ENCODE measurements around the gene FRY.
"Not testable (repeated sequence)": the region's sequence is repeated elsewhere in the genome, so short reads cannot be mapped to it uniquely, and the experiment has no call there.

FRY gene

GRCh38 chr13:32041429-32041828 is 9.9 kb downstream of the FRY start:
- DNase-seq (ENCODE audit: low spot score): no peak

DNA sequence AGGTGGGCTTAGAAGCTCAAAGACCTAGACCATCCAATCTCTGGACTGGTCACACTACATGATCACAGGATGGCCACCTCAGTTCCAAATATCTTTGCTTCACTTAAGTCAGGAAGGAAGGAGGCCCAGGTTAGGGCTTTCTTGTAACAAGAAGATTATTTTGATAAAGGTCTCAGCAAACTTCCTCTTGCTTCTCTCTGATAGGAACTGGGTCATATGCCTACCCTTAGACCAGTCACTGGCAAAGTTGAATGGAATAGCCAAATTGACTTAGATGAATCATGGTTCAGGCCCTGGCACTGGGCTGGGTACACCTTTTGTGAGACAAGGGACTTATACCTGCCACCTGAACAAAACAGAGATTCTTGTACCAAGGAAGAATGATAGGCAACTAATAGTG is 11.0 kb downstream of the FRY start:
- DNase-seq (ENCODE audit: low spot score): no peak

DNA sequence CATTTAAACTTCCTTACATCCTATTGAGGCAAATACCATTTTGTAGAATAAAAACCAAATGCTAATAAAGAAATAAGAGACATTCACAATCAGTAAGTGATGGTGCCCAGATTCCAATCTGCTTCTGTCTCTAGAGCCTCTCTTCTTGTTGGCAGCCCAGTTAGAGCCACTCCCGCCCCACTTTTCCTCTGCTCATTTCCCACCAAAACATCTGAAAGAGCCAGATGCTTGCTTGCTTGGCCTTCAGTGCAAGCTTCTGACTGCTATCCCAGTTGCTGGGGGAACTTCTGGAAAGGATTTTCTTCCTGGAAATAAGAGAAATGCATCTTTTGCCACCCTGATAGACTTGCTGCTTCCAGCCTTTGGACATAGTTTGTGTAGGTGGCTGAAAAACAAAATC is 12.9 kb downstream of the FRY start:
- no peak for DNase-seq (ENCODE audit: low spot score)

DNA sequence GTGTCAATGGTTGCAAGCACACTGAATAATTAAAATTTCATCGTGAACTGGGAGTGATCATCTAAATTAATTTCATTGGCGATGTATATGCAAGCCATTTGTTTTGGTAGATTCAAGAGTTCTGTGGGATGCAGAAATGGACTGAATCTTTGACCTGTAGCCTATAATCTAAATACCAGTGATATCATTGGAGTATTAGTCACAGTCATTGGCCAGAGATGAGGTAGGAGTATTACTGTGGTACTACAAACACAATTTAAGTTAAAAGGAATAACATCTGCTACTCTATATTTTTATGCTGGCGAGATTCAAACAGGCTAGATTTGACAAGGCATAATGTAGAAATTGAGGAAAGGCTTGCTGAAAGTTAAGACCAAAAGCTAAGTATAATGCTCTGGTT is 14.0 kb downstream of the FRY start:
- DNase-seq (ENCODE audit: low spot score): no peak

- DNase-seq (ENCODE audit: low spot score): no peak
Measured at GRCh38 chr13:32045982-32046785, 14.6 kb downstream of the FRY start.

- no peak for DNase-seq (ENCODE audit: low spot score)
Measured at GRCh38 chr13:32047088-32047487, 15.5 kb downstream of the FRY start.

GRCh38 chr13:32047793-32048192 is 16.2 kb downstream of the FRY start:
- no peak for DNase-seq (ENCODE audit: low spot score)

DNA sequence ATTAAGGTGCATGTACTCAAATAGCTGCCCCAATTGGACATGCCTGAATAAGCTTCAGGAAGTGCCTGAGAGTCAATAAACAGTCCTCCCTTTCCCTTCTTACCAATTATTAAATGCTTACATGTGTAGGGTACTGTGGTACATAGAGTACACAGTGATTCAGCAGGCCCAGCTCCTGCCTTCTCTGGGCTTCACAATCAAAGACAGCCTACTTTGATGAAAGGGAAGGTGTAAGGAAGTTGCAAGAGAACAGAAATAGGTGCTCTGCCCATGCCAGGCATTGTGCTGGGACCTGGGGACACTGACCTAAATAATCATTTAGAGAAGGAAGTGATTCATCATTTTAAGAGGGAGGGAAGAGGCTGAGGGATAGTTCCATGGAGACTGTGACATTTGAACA is 17.2 kb downstream of the FRY start:
- no peak for DNase-seq (ENCODE audit: low spot score)

GRCh38 chr13:32051156-32051555 is 19.6 kb downstream of the FRY start:
- DNase-seq (ENCODE audit: low spot score): no peak

DNA sequence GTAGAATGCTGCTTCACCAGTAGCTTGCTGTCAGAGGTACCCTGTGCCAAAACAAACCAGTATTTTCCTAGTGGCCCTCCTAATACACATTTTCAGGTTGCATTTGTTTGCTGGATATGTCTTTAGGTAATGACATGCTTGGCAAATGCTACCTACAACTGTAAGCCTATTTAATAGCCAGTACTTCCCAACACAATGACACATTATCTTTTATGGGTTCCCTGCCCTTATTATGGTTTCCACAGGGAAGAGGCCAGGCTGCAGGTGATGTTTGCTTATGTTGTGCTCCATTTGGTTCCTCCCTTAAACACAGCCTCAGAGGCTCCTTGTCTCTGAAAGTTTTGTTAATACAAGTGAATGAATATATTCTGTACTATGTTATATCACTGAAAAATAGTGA is 24.7 kb downstream of the FRY start:
- no peak for DNase-seq (ENCODE audit: low spot score)

- DNase-seq (ENCODE audit: low spot score): not testable (repeated sequence)
Measured at GRCh38 chr13:32057325-32057724, 25.8 kb downstream of the FRY start.

GRCh38 chr13:32059511-32059984 is 28.0 kb downstream of the FRY start:
- no peak for DNase-seq (ENCODE audit: low spot score)

- no peak for DNase-seq (ENCODE audit: low spot score)
Measured at GRCh38 chr13:32060401-32060878, 28.9 kb downstream of the FRY start.

DNA sequence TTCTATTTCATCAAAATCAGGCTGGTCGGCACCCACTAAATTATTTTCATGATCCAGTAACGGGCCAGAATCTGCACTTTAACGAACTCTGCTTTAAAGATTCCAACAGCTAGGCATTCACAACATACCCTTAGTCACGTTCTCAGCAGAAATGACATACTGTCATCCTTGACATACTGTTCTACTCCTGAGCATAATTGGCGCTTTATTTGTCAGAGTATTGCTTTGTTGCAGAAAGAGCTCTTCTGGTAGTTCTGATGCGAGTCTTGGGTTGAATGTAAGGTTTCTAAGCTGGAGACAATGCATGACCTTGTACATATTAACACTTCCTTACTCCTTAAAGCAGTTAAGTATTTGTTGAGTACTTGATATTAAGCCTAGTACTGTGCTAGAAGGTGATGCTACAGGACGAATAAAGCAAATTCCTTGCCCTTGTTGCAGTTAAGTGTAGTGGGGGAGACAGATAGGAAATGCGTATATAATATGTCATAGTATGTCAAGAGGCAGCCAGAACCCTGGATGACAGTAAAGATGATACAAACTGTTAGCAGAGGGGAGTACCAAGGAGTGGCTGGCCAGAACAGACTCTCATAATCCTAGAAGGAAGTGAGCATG is 32.2 kb downstream of the FRY start:
- DNase-seq (ENCODE audit: low spot score): no peak

GRCh38 chr13:32067149-32067961 is 35.8 kb downstream of the FRY start:
- no peak for DNase-seq (ENCODE audit: low spot score)

GRCh38 chr13:32068255-32068654 is 36.7 kb downstream of the FRY start:
- DNase-seq (ENCODE audit: low spot score): no peak

DNA sequence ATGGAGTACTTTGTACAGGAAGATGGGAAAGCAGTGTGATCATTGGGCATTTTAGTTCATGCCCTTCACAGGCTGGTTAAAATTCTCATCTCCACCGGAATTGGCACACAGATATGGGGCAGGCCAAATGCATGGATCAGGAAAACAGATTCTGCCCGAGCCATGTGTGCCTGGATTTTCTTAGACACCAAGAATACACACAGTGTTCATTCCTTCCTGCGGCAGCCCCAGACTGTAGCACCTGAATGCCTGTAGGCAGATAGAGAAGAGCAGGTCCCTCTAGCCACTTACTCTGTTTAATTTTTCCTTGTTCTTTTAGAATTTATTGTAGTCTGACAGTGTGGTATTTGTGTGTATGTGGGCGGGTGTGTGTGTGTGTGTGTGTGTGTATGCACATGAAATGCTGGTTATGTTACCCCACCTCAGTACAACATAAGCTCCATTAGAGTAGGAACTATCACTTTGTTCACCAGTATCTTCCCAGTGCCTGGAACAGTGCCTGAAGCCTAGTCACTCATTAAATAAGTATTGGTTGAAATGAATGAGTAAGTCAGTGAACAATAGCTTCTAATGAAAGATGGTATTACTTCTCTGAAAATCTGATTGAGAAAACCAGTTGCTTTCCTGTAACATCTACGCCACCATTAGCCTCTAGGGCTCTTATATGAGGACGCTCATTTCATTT is 41.7 kb downstream of the FRY start:
- DNase-seq (ENCODE audit: low spot score): no peak

DNA sequence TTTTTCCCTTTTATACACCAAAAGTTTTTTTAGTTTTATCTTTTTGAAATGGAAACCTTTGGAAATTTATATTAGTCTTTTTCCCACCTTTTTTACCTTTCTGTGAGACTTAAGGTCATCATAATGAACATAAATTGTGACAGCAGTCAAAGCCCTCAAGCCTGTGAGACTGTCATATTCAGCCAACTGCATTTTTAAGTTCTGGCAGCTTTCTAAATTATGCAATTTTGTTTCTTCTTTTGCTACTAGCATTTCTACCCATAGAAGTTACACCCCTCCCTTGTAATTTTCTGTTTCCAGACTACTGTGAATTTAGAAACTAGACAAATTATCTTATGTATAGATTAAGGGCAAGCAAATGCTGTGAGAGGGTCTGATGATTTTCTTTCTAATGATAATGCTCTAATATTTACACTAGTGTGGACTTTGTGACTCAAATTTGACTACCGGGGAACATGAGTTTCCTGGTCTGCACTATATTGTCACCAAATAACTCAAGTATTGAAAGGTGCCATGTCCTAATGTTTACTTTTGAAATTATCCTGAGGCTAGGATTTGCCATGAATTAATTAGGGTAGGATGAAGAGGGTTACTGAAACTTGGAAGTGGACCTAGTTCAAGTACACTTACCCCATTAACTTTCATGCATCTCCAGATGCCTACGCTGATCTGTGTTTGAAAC is 43.7 kb downstream of the FRY start:
- peak; percentile 27 for DNase-seq (ENCODE audit: low spot score)

- DNase-seq (ENCODE audit: low spot score): no peak
Measured at GRCh38 chr13:32079587-32079986, 48.0 kb downstream of the FRY start.

GRCh38 chr13:32080328-32080744 is 48.8 kb downstream of the FRY start:
- no peak for DNase-seq (ENCODE audit: low spot score)

DNA sequence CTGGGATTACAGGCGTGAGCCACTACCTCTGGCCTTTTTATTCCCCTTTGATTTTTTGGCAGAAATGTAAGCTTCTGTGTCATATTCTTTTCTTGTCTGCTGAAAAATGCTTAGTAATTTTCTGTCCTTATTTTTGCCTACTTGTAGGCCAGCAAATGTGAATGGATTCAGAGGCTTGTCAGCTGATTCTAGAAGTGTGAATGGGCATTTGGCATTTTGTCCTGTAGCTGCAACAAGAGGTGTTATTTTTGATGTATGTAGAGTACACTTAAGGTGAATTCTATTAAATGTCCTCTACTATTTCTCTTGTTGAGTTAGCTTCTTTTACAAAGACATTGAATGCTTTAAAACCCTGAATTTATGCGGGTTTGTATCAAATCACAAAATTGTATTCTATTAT is 50.0 kb downstream of the FRY start:
- DNase-seq (ENCODE audit: low spot score): no peak

DNA sequence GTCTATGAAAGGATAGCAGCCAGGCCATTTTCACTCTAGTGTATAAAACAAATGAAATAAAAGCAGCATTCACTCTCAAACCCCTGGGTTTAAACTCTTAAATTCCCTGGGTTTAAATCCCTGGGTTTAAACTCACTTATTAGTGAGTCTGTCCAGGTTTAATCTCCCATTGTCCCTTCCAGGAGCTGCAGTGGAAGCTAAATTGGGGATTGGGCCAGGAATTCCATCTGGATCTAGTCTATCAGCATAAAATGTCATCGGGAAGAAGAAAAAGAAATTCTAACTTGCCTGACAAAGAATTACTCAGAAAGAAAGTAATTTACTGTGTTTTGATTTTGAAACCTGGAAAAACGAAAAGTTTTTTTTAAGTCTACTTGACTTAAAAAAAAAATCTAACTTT is 54.8 kb downstream of the FRY start:
- no peak for DNase-seq (ENCODE audit: low spot score)
